Endothelial cell of umbilical vein (primary cell): Measurements from ENCODE around the gene PLPP2.

Source experiments
- EZH2 ChIP-seq: IDR thresholded peaks from 2 replicates; pipeline ENCODE4 v1.6.1; 2012; ENCODE audit warnings: borderline replicate concordance, low read depth, mild to moderate bottlenecking, moderate library complexity, low read length, inconsistent platforms; ENCODE audit not compliant: severe bottlenecking
- POLR2A ChIP-seq: IDR thresholded peaks from 2 replicates; pipeline ENCODE4 v1.6.1; 2012; ENCODE audit warnings: low read depth, mild to moderate bottlenecking, control low read depth, low read length
- POLR2AphosphoS5 ChIP-seq: IDR thresholded peaks from 2 replicates; pipeline ENCODE4 v1.6.1; 2012; ENCODE audit warnings: low read depth, mild to moderate bottlenecking, control low read depth, low read length, moderate library complexity; ENCODE audit not compliant: insufficient read depth
- TF ChIP-seq, protein P1 (sequence below), 2 donors: IDR thresholded peaks; 1 replicate in 1 of 2; 2 replicates in 1 of 2; pipeline ENCODE4 v1.5.1; 2011; ENCODE audit warnings: low read length in 2 of 2, mild to moderate bottlenecking in 2 of 2, moderate library complexity in 2 of 2, control low read depth in 1 of 2, inconsistent platforms in 1 of 2, low read depth in 1 of 2; ENCODE audit not compliant: insufficient read depth in 1 of 2; ENCODE audit errors: extremely low read depth in 1 of 2

DNA sequence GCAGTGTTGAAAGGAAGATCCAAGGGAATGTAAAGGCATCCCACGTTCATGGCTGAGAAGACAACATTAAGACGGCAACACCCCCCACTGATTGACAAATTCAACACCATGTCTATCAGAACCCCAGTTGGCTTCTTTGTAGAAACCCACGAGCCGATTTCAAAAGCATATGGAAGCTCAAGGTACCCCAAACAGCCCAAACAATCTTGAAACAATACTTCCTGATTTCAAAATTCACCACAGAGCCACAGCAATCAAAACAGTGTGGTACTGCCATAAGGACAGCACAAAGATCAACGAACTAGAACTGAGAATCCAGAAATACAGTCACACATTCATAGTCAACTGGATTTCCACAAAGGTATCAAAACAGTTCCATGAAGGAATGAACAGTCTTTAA is 47.2 kb upstream of the PLPP2 start:
- TF ChIP-seq, protein P1, sequence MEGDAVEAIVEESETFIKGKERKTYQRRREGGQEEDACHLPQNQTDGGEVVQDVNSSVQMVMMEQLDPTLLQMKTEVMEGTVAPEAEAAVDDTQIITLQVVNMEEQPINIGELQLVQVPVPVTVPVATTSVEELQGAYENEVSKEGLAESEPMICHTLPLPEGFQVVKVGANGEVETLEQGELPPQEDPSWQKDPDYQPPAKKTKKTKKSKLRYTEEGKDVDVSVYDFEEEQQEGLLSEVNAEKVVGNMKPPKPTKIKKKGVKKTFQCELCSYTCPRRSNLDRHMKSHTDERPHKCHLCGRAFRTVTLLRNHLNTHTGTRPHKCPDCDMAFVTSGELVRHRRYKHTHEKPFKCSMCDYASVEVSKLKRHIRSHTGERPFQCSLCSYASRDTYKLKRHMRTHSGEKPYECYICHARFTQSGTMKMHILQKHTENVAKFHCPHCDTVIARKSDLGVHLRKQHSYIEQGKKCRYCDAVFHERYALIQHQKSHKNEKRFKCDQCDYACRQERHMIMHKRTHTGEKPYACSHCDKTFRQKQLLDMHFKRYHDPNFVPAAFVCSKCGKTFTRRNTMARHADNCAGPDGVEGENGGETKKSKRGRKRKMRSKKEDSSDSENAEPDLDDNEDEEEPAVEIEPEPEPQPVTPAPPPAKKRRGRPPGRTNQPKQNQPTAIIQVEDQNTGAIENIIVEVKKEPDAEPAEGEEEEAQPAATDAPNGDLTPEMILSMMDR (IDR thresholded peaks at IDR 0.05; ENCODE audit: extremely low read depth in 1 of 2, insufficient read depth in 1 of 2, low read depth in 1 of 2, low read length in 2 of 2): no peak
- no peak for TF ChIP-seq POLR2AphosphoS5
- no peak for TF ChIP-seq POLR2A
- TF ChIP-seq EZH2: no peak
